Cardiac muscle cell (in vitro differentiated cells and primary cell): ENCODE measurements around the gene CASR. TPM values are rescaled to one million over a fixed set of nuclear protein-coding genes. Genes with fewer than 3 reads are reported as not detected.
"Not testable (repeated sequence)": the region's sequence is repeated elsewhere in the genome, so short reads cannot be mapped to it uniquely, and the experiment has no call there.

ENCODE experiments used
- DNase-seq, 2 donors: peaks; one replicate each; pipeline versions ENCODE4 v3.0.0 to v3.0.0-alpha.2; 2010 to 2017; ENCODE audit warnings: low read depth in 1 of 2, low spot score in 1 of 2
- H3K27ac ChIP-seq: fragments of 200-600 bp; sonication (generic); 2 replicates; pipeline ENCODE4 v1.5.1; 2016
- H3K27me3 ChIP-seq: fragments of 200-600 bp; sonication (generic); 2 replicates; pipeline ENCODE4 v1.6.0; 2016; ENCODE audit warnings: control low read depth
- H3K36me3 ChIP-seq: fragments of 200-600 bp; sonication (generic); 2 replicates; pipeline ENCODE4 v1.5.1; 2016; ENCODE audit warnings: control low read depth
- H3K4me1 ChIP-seq: fragments of 200-600 bp; sonication (generic); 2 replicates; pipeline ENCODE4 v1.8.1; 2017; ENCODE audit warnings: low read depth, mild to moderate bottlenecking, mixed run types
- H3K4me3 ChIP-seq: fragments of 200-600 bp; sonication (generic); 2 replicates; pipeline ENCODE4 v1.5.1; 2016; ENCODE audit warnings: mild to moderate bottlenecking
- H3K9me3 ChIP-seq: fragments of 200-600 bp; sonication (generic); 2 replicates; pipeline ENCODE4 v1.5.1; 2017; ENCODE audit warnings: low read depth, mild to moderate bottlenecking, control low read depth
- CTCF ChIP-seq: IDR thresholded peaks from 2 replicates; pipeline ENCODE4 v1.5.1; 2012; ENCODE audit warnings: low read depth, mild to moderate bottlenecking, low read length
- polyA plus RNA-seq: library from polyadenylated mRNA; unstranded; fragments of >200 nt; fragmentation: Nextera tagmentation; extraction: Ambion mirVana; gene quantifications from 2 replicates; pipeline ENCODE4 v1.2.1, GENCODE V29; 2016
- total RNA-seq: library from RNA; depleted of rRNA; stranded (reverse); fragments of >200 nt; gene quantifications from 2 replicates; pipeline ENCODE4 v1.2.3, GENCODE V29; 2016

Gene CASR, protein sequence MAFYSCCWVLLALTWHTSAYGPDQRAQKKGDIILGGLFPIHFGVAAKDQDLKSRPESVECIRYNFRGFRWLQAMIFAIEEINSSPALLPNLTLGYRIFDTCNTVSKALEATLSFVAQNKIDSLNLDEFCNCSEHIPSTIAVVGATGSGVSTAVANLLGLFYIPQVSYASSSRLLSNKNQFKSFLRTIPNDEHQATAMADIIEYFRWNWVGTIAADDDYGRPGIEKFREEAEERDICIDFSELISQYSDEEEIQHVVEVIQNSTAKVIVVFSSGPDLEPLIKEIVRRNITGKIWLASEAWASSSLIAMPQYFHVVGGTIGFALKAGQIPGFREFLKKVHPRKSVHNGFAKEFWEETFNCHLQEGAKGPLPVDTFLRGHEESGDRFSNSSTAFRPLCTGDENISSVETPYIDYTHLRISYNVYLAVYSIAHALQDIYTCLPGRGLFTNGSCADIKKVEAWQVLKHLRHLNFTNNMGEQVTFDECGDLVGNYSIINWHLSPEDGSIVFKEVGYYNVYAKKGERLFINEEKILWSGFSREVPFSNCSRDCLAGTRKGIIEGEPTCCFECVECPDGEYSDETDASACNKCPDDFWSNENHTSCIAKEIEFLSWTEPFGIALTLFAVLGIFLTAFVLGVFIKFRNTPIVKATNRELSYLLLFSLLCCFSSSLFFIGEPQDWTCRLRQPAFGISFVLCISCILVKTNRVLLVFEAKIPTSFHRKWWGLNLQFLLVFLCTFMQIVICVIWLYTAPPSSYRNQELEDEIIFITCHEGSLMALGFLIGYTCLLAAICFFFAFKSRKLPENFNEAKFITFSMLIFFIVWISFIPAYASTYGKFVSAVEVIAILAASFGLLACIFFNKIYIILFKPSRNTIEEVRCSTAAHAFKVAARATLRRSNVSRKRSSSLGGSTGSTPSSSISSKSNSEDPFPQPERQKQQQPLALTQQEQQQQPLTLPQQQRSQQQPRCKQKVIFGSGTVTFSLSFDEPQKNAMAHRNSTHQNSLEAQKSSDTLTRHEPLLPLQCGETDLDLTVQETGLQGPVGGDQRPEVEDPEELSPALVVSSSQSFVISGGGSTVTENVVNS
- total RNA-seq: 0.04 and 0.06 TPM in 2 replicates
- polyA plus RNA-seq: not detected in 2 replicates

DNA sequence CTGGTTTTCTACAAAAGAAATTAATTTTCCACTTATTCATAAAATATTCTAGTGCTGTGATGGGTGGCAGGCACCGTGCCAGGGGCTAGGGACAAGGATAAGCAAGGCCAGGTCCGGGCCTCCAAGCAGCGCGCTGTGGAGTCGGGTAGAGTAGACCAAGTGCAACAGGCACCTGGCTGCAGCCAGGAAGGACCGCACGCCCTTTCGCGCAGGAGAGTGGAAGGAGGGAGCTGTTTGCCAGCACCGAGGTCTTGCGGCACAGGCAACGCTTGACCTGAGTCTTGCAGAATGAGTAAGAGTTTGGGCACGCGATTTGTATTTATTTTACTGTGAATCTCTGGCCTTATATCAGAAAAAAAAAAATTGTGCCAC lies at the start of gene CASR:
Gene CASR (plus strand): TSS at position 148 of the 372 bp plus-strand sequence. CDS start 70,522 bp downstream, outside the sequence.
- Histone ChIP-seq H3K4me1 (peaks cover 3% of the 10 kb centered on the region), H3K27ac (no peak within 1 kb of the TSS), H3K4me3 (peak within 1 kb of the TSS; percentile 31), H3K9me3 (no peaks in the 10 kb centered on the region), H3K36me3 (no peaks in the 10 kb centered on the region), H3K27me3 (peaks cover 82% of the 10 kb centered on the region)
- peak; percentile 4 to 26 for DNase-seq
- no peak for TF ChIP-seq CTCF

- Histone ChIP-seq H3K4me1 (no peaks in the 10 kb centered on the region), H3K4me3 (no peak overlapping the region), H3K27me3 (no peaks in the 10 kb centered on the region), H3K36me3 (no peaks in the 10 kb centered on the region), H3K9me3 (no peaks in the 10 kb centered on the region), H3K27ac (no peak overlapping the region)
- DNase-seq: no peak
- TF ChIP-seq CTCF: no peak
Observed at GRCh38 chr3:122146466-122146865, 37.0 kb upstream of the CASR start.

DNA sequence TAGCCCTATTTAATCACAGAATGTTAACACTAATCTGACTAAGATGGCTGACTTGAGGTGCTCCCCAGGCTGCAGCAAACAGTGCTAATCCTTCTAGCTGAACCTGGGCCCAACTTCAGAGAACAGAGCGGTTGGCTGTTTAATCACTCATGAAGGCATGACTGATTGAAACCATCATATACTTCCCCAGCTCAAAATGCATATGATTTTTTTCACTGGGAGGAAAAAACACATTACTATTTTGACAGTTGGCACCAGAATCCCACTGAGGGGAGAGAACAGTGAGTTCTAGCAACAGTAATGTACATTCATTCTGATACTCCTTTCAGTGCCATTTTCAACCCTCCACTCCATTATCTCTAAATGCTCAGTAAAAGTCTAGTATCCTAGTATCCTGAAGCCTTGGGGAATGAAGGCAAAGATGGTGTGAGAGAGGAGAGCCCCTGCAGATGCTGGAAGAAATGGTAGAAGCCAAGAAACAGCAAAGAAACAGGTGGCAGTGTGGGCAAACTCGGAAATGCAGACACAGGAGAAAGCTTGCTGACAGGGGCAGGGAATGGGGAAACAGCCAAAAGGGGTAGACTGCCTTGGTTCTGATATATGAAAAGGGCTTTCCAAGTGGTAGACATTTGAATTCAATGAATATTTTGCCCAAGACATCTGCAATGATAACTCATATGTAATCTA lies 34.4 kb upstream of the CASR start:
- Histone ChIP-seq H3K27ac (no peak overlapping the region), H3K4me1 (no peaks in the 10 kb centered on the region), H3K27me3 (no peaks in the 10 kb centered on the region), H3K36me3 (no peaks in the 10 kb centered on the region), H3K4me3 (no peak overlapping the region), H3K9me3 (no peaks in the 10 kb centered on the region)
- no peak for DNase-seq
- TF ChIP-seq CTCF: no peak

DNA sequence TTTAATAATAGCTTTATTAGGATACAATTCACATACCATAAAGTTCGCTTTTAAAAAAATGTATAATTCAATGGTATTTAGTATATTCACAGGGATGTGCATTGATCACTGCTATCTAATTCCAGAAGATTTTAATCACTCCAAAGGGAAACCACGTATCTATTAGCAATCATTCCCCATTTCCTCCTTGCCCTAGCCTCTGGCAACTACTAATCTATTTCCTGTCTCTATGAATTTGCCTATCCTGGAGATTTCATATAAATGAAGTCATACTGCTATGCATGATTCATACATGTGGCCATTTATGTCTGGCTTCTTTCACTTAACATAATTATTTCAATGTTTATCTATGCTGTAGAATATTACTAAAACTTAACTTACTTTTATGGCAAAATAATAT lies 32.0 kb upstream of the CASR start:
- TF ChIP-seq CTCF: no peak
- Histone ChIP-seq H3K4me3 (no peak overlapping the region), H3K27ac (no peak overlapping the region), H3K36me3 (no peaks in the 10 kb centered on the region), H3K4me1 (no peaks in the 10 kb centered on the region), H3K27me3 (no peaks in the 10 kb centered on the region), H3K9me3 (no peaks in the 10 kb centered on the region)
- no peak for DNase-seq

GRCh38 chr3:122164983-122165382 lies 18.5 kb upstream of the CASR start:
- not testable (repeated sequence) for H3K4me3 ChIP-seq, H3K36me3 ChIP-seq

More at GRCh38 chr3:122164983-122165382, 18.5 kb upstream of the CASR start:
- H3K27ac ChIP-seq, H3K9me3 ChIP-seq, DNase-seq, H3K27me3 ChIP-seq, H3K4me1 ChIP-seq: not testable (repeated sequence)
